K562 (cell line): ENCODE measurements around the gene PRDM16. TPM values are rescaled to one million over a fixed set of nuclear protein-coding genes. Genes with fewer than 3 reads are reported as not detected.

ENCODE experiments used
- AFF1 ChIP-seq, 2 experiments: fragments of 450-650 bp; IDR thresholded peaks; 2 replicates each; pipeline ENCODE4 v1.6.1; 2018; ENCODE audit warnings: mild to moderate bottlenecking in 2 of 2, low read depth in 1 of 2; ENCODE audit not compliant: partially characterized antibody in 2 of 2
- E2F8 ChIP-seq: fragments of 450-650 bp; IDR thresholded peaks from 2 replicates; pipeline ENCODE4 v1.7.1; 2018; ENCODE audit warnings: mild to moderate bottlenecking, low read depth; ENCODE audit not compliant: partially characterized antibody
- HDAC1 ChIP-seq, 2 experiments: fragments of 450-650 bp; IDR thresholded peaks; 2 replicates each; pipeline ENCODE4 v1.6.1; 2016 to 2017; ENCODE audit warnings: inconsistent platforms in 1 of 2, mild to moderate bottlenecking in 1 of 2, moderate library complexity in 1 of 2
- KHSRP ChIP-seq: fragments of 450-650 bp; IDR thresholded peaks from 2 replicates; pipeline ENCODE4 v1.6.1; 2017
- NRF1 ChIP-seq, 2 experiments: fragments of 450-650 bp; IDR thresholded peaks in 1 of 2; conservative IDR thresholded peaks in 1 of 2; 2 replicates each; pipeline ENCODE4 v1.6.1; 2014; ENCODE audit warnings: mild to moderate bottlenecking in 2 of 2
- TARDBP ChIP-seq: fragments of 450-650 bp; IDR thresholded peaks from 2 replicates; pipeline ENCODE4 v1.6.1; 2016
- polyA plus RNA-seq, 8 experiments: library from polyadenylated mRNA; depleted of rRNA in 4 of 8; stranded (reverse) in 5 of 8; unstranded in 3 of 8; fragments of >200 nt; fragmentation: Nextera tagmentation in 2 of 8; fragmentation: Illumina TruSeq in 1 of 8; extraction: Ambion mirVana in 2 of 8; extraction: Trizol in 1 of 8; gene quantifications; 2 replicates each; pipeline versions ENCODE4 v1.2.1 to v1.2.3, GENCODE V29; 2011 to 2014; ENCODE audit warnings: inconsistent platforms in 1 of 8, missing spikeins in 1 of 8
- total RNA-seq, 7 experiments: library from RNA; depleted of rRNA in 6 of 7; stranded (reverse); fragments of >200 nt in 6 of 7; fragmentation: Illumina TruSeq in 2 of 7; extraction: Trizol in 2 of 7; gene quantifications; 2 replicates each; pipeline versions ENCODE4 v1.2.1 to v1.2.3, GENCODE V29; 2011 to 2021; ENCODE audit warnings: low replicate concordance in 1 of 7

Gene PRDM16
- total and polyA plus RNA-seq, 9 of the 15 experiments (the other 6 are each of a cell fraction or from before 2014, with no cell fraction given): 0.10 to 0.27 TPM; not detected in 7

- TF ChIP-seq AFF1 (IDR thresholded peaks at IDR 0.05; ENCODE audit: low read depth in 1 of 2, partially characterized antibody in 2 of 2) (no peak), NRF1 (conservative IDR thresholded peaks at IDR 0.05 in 1 of 2, IDR thresholded peaks at IDR 0.05 in 1 of 2) (no peak), E2F8 (no peak), KHSRP (no peak), HDAC1 (IDR thresholded peaks at IDR 0.05) (no peak), TARDBP (no peak)
These were observed 267.0 kb downstream of the PRDM16 start (continued) for GRCh38 chr1:3335754-3336640.
